Bronchial epithelial cell (primary cell): Measurements from ENCODE around the gene SLC37A2. TPM values are rescaled to one million over a fixed set of nuclear protein-coding genes. Genes with fewer than 3 reads are reported as not detected.

Experiments
- DNase-seq: peaks from one replicate; pipeline ENCODE4 v3.0.0-alpha.2; 2010; ENCODE audit warnings: low read depth
- FAIRE-seq: peaks from 2 replicates; lab custom pipeline; 2011; peaks lifted over from hg19 to GRCh38; lab: Jason Lieb, UNC
- H3K27me3 ChIP-seq: 2 replicates; pipeline ENCODE4 v1.5.1; 2011; ENCODE audit warnings: low read length; ENCODE audit not compliant: control insufficient read depth, insufficient read depth
- H3K36me3 ChIP-seq: 2 replicates; pipeline ENCODE4 v1.5.1; 2011; ENCODE audit warnings: low read length; ENCODE audit not compliant: control insufficient read depth, insufficient read depth
- H3K4me3 ChIP-seq: 2 replicates; pipeline ENCODE4 v1.5.1; 2011; ENCODE audit warnings: mild to moderate bottlenecking, low read depth, low read length, control low read depth
- CTCF ChIP-seq: IDR thresholded peaks from 2 replicates; pipeline ENCODE4 v1.5.1; 2011; ENCODE audit warnings: mild to moderate bottlenecking, moderate library complexity, low read length, control low read depth, inconsistent platforms; ENCODE audit not compliant: insufficient read depth, severe bottlenecking
- total RNA-seq: library from RNA; depleted of rRNA; stranded (reverse); fragments of >200 nt; gene quantifications from 2 replicates; pipeline ENCODE4 v1.2.1, GENCODE V29; 2014

SLC37A2 gene
- total RNA-seq, 1 donor from 2014 or later = 25.5 TPM

GRCh38 chr11:125139778-125140177 lies 76.7 kb downstream of the SLC37A2 start:
- Histone ChIP-seq H3K36me3 (no peaks in the 10 kb centered on the region), H3K4me3 (no peak overlapping the region), H3K27me3 (peaks cover 2% of the 10 kb centered on the region)
- DNase-seq = no peak
- FAIRE-seq = no peak
- no peak for TF ChIP-seq CTCF

Other genes starting within 250 kb of the SLC37A2 start
- 29.5 and 30.2 TPM in 2 replicates for gene ROBO3, start 197.9 kb upstream of the SLC37A2 start, total RNA-seq
- gene ROBO4, start 165.4 kb upstream of the SLC37A2 start, total RNA-seq = under 0.01 TPM in 1 of 2 replicates, not detected in the other
- not detected in 2 replicates for gene HEPN1, start 144.1 kb upstream of the SLC37A2 start, total RNA-seq
- not detected in 2 replicates for gene HEPACAM, start 127.3 kb upstream of the SLC37A2 start, total RNA-seq
- 1.1 and 1.8 TPM in 2 replicates for gene CCDC15, start 109.1 kb upstream of the SLC37A2 start, total RNA-seq
- 28.4 and 29.3 TPM in 2 replicates for gene TMEM218, start 48.3 kb downstream of the SLC37A2 start, total RNA-seq
- gene PKNOX2, start 101.4 kb downstream of the SLC37A2 start, total RNA-seq = under 0.01 TPM in 1 of 2 replicates, not detected in the other